Measurements from ENCODE around the gene MCU.
"Not testable (repeated sequence)": the region's sequence is repeated elsewhere in the genome, so short reads cannot be mapped to it uniquely, and the experiment has no call there.

The MCU gene

GRCh38 chr10:72691863-72692743, at the start of gene MCU:
MCU (plus strand) TSS chr10:72692143; CDS start chr10:72692152, 9 bp downstream.
- peak; percentile 77 for DNase-seq (ENCODE audit: low spot score)

GRCh38 chr10:72642318-72642717, 49.6 kb upstream of the MCU start:
- no peak for DNase-seq (ENCODE audit: low spot score)

- no peak for DNase-seq (ENCODE audit: low spot score)
These were observed 46.6 kb upstream of the MCU start for GRCh38 chr10:72645263-72645858.

- DNase-seq (ENCODE audit: low spot score) = not testable (repeated sequence)
These were observed 45.0 kb upstream of the MCU start for GRCh38 chr10:72646971-72647370.

GRCh38 chr10:72648301-72648700, 43.6 kb upstream of the MCU start:
- DNase-seq (ENCODE audit: low spot score) = no peak

GRCh38 chr10:72649291-72649690, 42.7 kb upstream of the MCU start:
- no peak for DNase-seq (ENCODE audit: low spot score)

- DNase-seq (ENCODE audit: low spot score) = no peak
These were observed 38.4 kb upstream of the MCU start for GRCh38 chr10:72653383-72654096.

GRCh38 chr10:72654720-72655119, 37.2 kb upstream of the MCU start:
- no peak for DNase-seq (ENCODE audit: low spot score)

- no peak for DNase-seq (ENCODE audit: low spot score)
These were observed 33.1 kb upstream of the MCU start for GRCh38 chr10:72658696-72659400.

GRCh38 chr10:72659694-72660093, 32.2 kb upstream of the MCU start:
- no peak for DNase-seq (ENCODE audit: low spot score)

GRCh38 chr10:72660220-72660619, 31.7 kb upstream of the MCU start:
- DNase-seq (ENCODE audit: low spot score) = no peak

GRCh38 chr10:72661431-72661830, 30.5 kb upstream of the MCU start:
- DNase-seq (ENCODE audit: low spot score) = no peak

GRCh38 chr10:72663971-72664370, 28.0 kb upstream of the MCU start:
- DNase-seq (ENCODE audit: low spot score) = no peak

GRCh38 chr10:72665925-72666324, 26.0 kb upstream of the MCU start:
- no peak for DNase-seq (ENCODE audit: low spot score)

- no peak for DNase-seq (ENCODE audit: low spot score)
These were observed 24.6 kb upstream of the MCU start for GRCh38 chr10:72667207-72667864.

- DNase-seq (ENCODE audit: low spot score) = no peak
These were observed 18.7 kb upstream of the MCU start for GRCh38 chr10:72673280-72673679.

- DNase-seq (ENCODE audit: low spot score) = not testable (repeated sequence)
These were observed 17.8 kb upstream of the MCU start for GRCh38 chr10:72674174-72674573.

GRCh38 chr10:72679838-72680241, 12.1 kb upstream of the MCU start:
- DNase-seq (ENCODE audit: low spot score) = peak; percentile 52

GRCh38 chr10:72682638-72683037, 9.3 kb upstream of the MCU start:
- no peak for DNase-seq (ENCODE audit: low spot score)

GRCh38 chr10:72685264-72685921, 6.5 kb upstream of the MCU start:
- DNase-seq (ENCODE audit: low spot score) = no peak

- not testable (repeated sequence) for DNase-seq (ENCODE audit: low spot score)
These were observed 5.5 kb upstream of the MCU start for GRCh38 chr10:72686430-72686829.
